ENCODE data around the gene COL24A1.
"Not testable (repeated sequence)": the region's sequence is repeated elsewhere in the genome, so short reads cannot be mapped to it uniquely, and the experiment has no call there.

Gene COL24A1

DNA sequence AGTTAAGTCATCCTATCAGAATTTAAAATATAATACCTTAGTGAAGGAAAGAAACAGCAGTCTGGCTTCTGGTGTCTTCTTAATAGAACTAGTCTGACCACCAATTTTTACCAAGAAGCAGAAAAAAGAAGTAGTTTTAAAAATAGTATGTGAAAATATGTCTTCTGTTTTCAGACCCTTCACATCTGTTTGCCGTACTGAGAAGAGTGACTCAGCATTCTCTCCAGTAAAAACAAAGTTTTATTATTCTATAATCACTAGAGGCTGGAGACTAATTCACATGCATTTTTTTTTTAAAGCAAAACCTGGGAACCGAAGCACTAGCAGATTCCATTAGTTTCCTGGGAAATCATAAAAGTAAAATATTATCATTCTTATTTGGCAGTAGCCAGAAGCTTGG lies 163.8 kb downstream of the COL24A1 start:
- DNase-seq (ENCODE audit: low read depth in 2 of 2, low spot score in 1 of 2): no peak

DNA sequence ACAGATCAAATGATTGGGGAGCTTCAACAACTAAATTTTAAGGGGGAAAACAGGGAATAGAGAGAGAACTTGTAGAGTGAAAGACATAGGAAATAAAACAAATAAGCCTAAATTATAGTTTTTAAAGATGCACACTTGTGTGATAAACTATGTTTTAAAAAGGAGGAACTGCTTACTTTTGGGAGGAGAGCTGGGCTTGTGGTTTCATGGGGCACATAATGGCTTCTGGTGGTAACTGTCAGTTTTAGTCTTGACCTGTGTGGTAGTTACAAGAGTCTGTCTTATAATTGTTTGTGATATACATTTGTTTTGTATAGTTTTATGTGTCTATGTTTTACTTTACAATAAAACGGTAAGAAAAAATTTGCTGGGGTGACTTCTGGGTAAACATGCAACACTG lies 165.3 kb downstream of the COL24A1 start:
- DNase-seq (ENCODE audit: low read depth in 2 of 2, low spot score in 1 of 2): no peak

DNA sequence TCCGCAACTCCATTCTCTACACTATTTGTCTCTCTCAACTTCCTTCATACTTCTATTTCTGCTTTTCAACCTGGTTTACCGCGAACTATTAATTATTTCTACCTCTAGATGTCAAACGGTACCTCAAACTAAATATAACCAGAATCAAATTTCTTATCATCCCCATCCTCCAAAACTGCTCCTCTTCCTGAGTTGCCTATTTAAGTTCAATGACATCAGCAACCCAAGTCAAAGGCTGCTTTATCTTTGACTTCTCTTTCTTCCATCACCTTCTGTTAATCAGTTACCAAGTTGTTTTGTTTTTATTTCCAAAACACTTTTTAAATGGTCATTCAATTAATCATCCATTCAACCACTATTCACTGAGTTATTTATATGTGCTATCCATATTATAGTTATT lies 171.9 kb downstream of the COL24A1 start:
- no peak for DNase-seq (ENCODE audit: low read depth in 2 of 2, low spot score in 1 of 2)

DNA sequence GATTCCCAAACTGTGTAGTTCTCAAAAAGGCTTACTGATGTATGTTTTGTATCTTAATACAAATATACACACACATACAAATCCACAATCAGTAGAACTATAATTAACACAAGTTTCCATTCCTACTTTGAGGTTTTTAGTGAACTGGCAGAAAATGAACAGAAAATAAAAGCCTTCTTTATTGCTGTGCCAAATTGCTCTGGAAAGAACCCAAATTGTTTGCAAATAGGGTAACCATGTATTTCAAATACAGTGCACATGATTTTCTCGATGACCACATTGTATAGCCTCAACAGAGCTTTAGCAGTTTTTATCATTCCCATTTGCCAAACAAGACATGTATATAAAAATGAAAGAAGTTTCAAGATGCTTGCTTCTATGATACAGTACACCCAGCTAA lies 173.3 kb downstream of the COL24A1 start:
- no peak for DNase-seq (ENCODE audit: low read depth in 2 of 2, low spot score in 1 of 2)

DNA sequence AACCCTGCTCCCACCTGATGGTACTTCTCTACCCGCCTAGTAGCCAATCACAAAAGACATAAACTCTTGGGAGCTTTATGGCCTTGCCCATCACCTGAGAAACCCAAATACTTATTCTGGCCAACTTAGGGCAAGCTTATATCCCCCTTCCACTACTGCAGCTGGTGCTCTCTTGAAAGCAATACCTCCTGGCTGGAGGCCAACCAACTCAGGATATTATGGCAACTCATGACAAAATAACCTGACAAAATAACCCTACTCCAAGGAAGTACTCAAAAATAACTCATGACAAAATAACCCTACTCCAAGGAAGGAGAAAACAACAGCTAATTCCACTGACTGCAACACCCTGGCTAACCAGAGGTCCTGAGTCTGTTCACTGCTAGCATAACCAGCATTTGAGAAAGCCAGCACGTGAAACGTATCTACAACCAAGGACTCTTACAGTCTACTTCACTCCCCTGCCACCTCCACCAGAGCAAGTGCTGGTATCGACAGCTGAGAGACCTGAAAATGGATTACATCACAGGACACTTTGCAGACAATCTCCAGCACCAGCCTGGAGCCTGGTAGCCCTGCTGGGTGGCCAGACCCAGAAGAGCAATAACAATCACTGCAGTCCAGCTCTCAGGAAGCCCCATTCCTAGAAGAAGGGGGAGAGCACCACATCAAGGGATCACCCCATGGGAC lies 179.9 kb downstream of the COL24A1 start:
- no peak for DNase-seq (ENCODE audit: low read depth in 2 of 2, low spot score in 1 of 2)

DNA sequence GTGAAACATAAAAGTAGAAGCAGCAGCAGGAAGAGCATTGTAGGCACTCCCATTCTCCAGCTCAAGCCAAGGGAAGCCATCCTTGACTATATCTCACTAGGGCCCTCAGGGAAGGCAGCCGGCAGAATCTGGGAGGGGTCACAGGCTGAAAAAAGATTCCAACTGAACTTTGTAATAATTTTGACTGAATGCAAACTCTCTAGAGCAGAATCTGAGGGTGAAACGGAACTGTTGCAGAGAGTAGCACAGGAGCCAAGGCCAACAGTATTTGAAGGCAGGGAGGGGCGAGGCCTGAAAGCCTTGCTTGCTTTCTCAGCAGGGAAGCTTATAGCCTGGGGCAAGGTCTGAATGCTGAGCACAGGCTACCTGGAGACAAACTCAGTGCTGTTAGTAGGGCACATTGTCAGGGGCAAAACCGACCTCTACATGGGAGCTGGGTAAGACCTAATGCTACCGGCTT lies 180.6 kb downstream of the COL24A1 start:
- DNase-seq (ENCODE audit: low read depth in 2 of 2, low spot score in 1 of 2): no peak

DNA sequence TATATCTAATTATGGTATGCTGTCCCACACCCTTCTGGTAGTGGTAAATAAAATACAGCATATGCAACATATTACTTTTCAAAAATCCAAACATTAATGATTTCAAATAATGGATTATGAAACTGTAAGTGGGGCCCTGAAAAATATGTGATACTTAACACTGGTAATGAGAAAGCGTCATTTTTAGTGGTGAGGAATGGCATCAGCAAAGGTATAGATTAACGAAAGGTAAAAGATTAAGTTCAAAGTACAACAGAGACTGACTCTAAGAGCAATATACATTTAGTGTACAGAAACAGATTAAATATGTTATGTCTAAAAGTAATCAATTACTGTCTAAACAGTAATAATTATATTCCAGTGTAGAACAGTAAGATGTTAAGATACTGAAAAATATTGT lies 194.1 kb downstream of the COL24A1 start:
- DNase-seq (ENCODE audit: low read depth in 2 of 2, low spot score in 1 of 2): no peak

DNA sequence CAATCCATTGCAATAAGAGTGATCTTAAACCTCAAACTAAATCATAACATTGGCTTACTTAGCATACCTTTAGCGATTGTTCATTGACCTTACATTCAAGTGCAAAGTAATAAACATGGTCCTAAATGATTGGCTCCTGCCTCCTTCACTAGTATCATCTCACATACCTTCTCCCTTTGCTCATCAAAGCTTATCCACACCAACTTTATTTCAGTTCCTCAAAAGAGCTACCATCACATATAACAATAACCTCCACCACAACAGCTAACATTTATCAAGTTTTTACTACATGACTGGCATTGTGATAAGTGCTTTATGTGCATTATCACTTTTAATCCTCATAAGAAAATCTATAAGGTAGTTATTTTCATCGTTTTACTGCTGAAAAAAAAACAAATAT lies 198.8 kb downstream of the COL24A1 start:
- DNase-seq (ENCODE audit: low read depth in 2 of 2, low spot score in 1 of 2): no peak

DNA sequence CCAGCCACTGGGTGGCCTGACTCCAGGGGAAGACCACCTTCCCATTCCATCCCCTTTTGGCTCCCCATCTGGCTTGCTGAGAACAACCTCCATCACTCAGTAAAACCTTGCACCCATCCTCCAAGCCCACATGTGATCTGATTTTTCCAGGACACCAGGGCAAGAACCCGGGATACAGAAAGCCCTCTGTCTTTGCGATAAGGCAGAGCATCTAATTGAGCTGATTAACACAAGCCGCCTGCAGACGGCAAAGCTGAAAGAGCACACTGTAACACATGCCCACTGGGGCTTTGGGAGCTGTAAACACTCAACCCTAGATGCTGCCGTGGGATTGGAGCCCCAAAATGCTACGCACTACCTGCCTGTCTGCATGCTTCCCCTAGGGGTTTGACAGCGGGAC lies 201.4 kb downstream of the COL24A1 start:
- not testable (repeated sequence) for DNase-seq (ENCODE audit: low read depth in 2 of 2, low spot score in 1 of 2)

DNA sequence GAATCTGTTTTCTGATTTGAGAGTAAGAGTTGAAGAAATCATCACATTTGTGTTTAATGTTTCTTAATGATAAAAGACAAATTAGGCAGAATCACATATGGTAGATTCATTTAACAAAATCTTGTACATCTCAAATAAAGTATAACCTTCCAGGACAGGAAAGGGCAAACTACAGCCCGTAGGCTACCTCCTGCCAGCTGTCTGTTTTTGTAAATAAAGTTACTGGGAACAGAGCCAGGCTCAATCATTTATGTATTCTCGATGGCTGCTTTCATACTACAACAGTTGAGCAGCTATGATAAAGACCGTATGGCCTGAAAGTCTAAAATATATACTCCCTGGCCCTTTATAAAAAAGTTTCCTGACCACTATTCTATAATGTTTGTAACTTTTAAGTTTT lies 204.1 kb downstream of the COL24A1 start:
- DNase-seq (ENCODE audit: low read depth in 2 of 2, low spot score in 1 of 2): no peak

DNA sequence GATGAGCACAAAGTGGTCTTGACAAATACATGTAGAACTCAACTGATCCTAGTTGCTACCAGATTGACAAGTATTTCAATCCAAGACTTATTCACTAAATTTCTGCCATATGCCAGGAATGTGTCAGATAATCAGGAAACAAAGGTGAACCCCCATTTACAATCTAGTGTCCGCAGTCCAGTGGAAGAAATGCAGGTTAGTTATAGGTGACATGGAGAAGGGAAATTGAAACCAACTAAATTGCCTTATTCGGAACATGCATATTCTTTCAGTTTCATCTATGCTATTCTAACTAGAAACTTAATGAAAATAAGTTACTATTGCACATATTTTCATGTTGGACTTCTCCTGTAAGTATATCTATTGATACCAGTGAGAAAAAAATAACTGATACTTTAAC lies 209.4 kb downstream of the COL24A1 start:
- no peak for DNase-seq (ENCODE audit: low read depth in 2 of 2, low spot score in 1 of 2)

DNA sequence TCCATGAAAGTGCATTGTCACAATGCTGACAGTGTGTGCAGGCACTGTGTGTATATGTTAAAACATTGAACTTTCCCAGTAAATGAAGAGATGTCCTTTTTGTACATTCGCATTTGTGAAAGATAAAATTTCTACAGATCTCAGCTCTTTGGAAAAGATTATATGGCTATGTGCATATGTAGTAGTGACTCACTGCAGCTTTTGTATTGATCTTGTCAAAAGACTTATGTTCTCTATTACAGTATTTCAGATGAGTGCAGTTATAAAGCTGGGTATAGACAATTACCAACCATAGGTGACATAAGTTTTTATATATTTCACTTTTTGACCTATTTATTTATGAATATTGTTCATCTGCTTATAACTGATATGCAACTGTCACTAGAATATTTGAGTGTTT lies 212.6 kb downstream of the COL24A1 start:
- no peak for DNase-seq (ENCODE audit: low read depth in 2 of 2, low spot score in 1 of 2)

DNA sequence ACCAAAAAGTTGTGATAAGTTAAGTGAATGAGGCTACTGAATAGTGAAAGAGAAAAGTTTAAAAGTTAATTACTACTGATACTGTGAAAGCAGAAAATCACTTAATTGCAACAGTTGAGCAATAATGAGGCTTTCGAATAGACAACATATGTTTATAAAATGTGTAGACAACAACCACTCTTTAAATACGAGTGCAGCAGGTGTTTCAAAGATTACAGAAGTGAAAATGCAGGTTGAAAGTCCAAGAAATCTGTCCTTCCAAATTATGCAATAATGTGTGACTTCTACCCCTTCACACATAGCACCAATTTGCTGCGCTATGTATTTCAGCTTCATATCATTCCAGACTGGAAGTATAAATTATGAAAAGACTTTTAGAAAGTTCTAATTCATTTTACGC lies 213.0 kb downstream of the COL24A1 start:
- no peak for DNase-seq (ENCODE audit: low read depth in 2 of 2, low spot score in 1 of 2)

DNA sequence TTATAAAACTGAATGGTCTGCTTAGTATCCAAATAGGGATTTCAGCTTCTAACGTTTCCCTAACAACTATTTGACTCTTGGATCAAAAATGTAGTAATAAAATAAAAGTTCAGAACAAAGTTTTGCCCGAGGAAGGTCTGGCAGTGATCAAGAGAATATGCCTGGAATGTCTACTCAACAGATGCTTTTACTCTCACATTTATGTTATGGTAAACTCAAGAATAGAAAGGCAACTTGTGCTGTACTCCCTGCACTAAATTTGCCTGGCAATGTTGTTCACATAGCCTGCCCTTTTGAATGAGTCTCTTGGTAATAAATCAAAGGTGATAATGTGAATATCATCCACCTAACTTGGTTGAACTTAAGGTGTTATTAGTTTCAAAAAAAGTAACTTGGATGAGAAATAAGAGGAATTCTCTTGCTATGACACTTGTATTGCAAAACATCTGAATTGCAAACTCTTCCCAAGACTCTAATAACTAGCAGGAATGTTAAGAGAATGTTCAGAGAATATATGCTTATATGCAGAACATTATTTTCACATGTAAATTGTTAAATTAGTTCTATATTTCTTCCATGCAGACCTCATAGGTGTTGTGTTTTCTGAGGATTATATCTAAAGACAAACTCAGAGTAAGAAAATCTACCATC lies 215.8 kb downstream of the COL24A1 start:
- no peak for DNase-seq (ENCODE audit: low read depth in 2 of 2, low spot score in 1 of 2)

DNA sequence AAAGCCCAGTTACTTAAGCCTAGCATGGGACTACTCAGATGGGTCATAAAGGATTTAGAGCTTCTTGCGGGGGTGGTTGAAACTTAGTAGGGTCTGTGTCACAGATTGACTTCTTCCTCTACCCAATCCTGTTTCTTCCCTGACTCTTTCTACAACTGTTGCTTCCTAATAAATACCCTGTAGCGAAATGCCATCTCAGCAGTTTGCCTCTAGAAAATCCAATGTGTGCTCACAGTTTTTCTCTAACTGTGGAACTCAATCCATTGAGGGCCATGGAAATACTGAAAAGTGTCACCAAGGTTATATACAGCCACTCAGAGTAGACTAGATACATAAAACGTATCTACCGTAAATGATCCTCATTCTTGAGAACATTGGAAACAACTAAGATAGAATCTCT lies 217.7 kb downstream of the COL24A1 start:
- no peak for DNase-seq (ENCODE audit: low read depth in 2 of 2, low spot score in 1 of 2)

DNA sequence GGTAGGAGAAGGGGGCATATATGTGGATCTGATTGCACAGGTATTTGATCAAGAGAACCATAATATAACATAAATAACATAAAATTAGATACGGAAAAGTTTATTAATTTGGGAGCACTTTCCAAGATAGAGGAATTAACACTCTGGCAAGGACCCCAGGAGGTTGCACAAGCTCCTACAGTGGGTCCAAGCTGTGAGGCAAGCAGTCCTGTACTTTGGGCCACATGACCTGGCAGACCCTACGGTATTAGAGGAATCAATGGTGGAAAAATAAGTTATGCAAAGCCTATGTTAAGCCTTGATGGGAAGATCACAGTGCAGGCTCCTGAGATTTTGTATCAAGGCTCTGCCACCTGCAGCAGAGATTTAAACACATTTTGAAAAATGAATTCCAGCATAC lies 220.1 kb downstream of the COL24A1 start:
- no peak for DNase-seq (ENCODE audit: low read depth in 2 of 2, low spot score in 1 of 2)

DNA sequence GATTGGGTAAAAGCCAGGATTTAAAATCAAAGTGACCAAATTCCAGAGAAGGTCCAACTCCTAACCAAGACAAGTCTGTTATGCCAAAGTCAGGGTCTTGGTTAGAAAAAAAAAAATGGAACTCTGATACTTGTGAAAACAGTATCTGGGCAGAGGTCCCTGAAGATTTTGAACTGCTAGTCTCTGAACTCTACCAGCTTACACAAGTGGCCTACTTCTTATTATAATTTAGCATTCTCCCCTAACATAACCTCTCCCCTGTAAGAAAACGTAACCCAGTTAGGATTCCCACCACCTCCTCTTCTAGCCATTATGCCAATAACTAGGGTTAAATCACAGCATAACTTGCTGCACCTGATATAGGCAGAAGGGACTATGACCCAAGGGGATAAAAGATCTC lies 220.5 kb downstream of the COL24A1 start:
- no peak for DNase-seq (ENCODE audit: low read depth in 2 of 2, low spot score in 1 of 2)

DNA sequence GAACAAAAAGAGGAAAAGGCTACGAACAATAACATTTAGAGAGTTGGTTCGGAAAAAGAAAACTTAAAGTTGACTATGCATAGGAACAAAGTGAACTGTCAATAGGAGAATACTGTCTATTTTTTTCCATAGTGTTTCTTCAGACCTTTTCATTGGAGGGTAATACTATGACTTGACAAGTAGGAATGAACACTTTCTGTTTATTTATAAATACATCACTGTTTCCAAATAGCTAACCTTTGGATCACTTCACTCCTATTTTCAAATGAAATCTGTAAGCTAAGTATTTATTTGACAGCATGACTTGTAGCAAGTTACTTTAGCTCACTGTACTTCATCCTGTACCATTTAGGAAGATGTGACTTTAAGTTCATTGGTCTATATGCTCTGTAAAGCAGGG lies 221.3 kb downstream of the COL24A1 start:
- DNase-seq (ENCODE audit: low read depth in 2 of 2, low spot score in 1 of 2): no peak

DNA sequence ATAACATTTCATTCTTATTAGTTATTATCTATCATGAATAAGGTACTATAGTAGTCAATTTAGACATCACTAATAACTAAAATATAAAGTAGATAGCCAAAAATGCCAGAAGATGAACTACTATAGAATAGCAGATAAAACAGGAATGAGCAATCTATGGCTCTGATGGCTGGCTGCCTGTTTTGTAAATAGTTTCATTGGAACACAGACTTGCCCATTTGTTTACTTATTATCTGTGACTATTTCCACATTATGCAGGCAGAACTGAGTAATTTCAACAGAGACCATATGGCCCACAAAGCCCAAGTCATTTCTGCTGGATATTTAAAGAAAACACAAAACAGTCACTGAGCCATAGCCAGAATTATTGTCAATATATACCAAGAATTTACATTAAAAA lies 222.1 kb downstream of the COL24A1 start:
- DNase-seq (ENCODE audit: low read depth in 2 of 2, low spot score in 1 of 2): no peak

DNA sequence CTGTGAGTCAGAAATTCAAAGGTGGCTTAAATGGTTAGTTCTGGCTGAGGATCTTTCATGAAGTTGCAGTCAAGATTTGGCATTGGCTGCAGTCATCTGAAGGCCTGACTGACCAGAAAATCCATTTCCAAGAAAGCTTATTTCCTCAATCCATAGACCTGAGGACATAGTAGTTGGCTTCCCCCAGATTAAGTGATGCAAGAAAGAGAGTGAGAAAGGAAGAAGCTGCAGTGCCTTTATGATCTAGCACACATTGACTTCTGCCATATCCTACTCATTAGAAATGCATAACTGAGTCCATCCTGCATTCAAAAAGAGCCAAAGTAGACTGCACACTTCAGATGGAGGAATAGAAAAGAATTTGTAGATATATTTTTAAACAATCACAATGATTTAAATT lies 222.6 kb downstream of the COL24A1 start:
- no peak for DNase-seq (ENCODE audit: low read depth in 2 of 2, low spot score in 1 of 2)

DNA sequence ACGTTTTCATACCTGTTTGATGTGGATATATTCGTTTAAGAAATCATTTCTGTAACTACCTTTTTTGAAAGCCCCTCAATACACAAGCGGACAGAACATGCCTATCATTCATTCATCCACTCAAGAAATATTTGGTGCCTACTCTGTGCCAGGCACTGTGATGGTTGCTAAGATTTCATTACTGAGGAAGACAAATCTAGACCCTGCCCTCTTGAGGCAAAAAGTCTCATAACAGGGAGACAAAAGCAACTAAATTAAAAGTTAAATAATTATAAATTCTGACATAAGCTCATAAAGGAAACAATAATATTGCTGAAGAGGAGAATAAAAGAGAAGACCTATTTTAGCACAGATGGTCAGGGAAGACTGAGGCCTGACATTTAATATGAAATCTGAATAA lies 244.8 kb downstream of the COL24A1 start:
- no peak for DNase-seq (ENCODE audit: low read depth in 2 of 2, low spot score in 1 of 2)

DNA sequence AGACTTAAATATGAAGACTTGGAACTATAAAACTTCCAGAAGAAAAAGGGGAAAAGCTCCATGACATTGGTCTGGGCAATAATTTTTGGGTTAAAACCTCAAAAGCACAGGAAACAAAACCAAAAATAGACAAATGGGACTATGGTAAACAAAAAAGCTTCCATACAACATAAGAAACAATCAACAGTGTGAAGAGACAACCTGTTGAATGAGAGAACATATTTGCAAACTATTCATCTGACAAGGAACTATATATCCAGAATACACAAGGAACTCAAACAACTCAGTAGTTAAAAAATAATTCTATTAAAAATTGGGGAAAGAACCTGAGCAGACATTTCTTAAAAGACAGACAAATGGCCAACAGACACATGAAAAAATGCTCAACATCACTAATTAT lies 255.7 kb downstream of the COL24A1 start:
- no peak for DNase-seq (ENCODE audit: low read depth in 2 of 2, low spot score in 1 of 2)

DNA sequence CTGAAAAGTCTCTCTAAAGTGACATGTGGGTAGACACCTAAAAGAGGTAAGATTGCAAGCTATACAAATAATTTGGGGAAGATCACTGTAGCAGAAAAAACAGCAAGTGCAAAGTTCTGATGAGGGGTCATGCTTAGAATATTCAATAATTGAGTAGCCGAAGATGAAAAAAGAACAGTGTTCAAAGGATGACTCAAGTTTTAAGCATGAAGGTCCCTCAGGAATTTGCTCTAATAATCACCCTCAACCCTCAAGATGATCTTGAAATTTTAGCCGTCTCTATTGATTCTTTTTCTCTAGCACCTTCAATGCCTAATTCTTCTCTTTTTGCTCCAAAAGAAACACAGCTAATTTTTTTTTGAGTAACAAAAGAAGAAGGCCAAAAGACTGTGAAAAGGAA lies 257.7 kb downstream of the COL24A1 start:
- DNase-seq (ENCODE audit: low read depth in 2 of 2, low spot score in 1 of 2): no peak
